HG03095 (cell line): ENCODE results near the gene PRRT3.
"Not testable (repeated sequence)": the region's sequence is repeated elsewhere in the genome, so short reads cannot be mapped to it uniquely, and the experiment has no call there.

Experiments used
- ATAC-seq: cut with Tn5 transposase; IDR thresholded peaks from one replicate; pipeline ENCODE4 v1.9.1; 2021; ENCODE audit warnings: moderate library complexity; ENCODE audit not compliant: unreplicated experiment

Gene PRRT3

GRCh38 chr3:9899289-9899791 lies 52.9 kb downstream of the PRRT3 start:
- ATAC-seq = no peak

DNA sequence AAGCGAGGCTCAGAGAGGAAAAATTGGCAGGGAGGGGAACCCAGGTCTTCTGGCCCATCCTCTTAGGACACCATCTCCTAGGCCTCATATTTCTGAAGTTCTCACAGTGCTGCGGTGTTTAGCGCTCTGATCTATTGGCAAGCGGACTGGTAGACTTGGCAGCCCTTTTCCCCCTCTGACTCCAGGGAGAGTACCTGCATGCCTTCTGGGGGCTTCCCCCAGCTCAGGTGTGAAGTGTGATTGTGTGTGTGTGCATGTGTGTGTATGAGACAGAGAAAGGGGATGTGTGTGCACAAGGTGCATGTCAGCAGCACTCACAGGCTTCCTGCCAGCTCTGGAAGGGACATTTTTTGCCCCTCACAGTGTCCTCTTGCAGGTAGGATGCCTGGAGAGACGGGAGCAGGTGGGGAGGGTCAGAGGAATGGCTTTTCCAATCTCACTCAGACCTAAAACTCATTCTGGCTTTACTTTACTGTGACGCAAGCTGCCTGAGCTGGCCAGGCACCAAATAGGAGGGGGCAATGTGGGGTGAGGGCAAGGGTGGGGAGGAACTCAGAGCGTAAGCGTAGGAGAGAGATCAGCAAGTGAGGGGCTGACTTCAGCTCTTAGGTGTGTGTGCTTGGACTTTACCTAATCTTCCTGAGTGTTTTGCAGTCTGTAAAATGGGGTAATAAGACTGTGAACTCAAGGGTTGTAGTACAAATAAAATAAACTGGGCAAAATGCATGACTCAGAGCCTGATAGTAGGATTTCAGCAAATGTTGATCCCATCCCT lies 53.6 kb downstream of the PRRT3 start:
- no peak for ATAC-seq

DNA sequence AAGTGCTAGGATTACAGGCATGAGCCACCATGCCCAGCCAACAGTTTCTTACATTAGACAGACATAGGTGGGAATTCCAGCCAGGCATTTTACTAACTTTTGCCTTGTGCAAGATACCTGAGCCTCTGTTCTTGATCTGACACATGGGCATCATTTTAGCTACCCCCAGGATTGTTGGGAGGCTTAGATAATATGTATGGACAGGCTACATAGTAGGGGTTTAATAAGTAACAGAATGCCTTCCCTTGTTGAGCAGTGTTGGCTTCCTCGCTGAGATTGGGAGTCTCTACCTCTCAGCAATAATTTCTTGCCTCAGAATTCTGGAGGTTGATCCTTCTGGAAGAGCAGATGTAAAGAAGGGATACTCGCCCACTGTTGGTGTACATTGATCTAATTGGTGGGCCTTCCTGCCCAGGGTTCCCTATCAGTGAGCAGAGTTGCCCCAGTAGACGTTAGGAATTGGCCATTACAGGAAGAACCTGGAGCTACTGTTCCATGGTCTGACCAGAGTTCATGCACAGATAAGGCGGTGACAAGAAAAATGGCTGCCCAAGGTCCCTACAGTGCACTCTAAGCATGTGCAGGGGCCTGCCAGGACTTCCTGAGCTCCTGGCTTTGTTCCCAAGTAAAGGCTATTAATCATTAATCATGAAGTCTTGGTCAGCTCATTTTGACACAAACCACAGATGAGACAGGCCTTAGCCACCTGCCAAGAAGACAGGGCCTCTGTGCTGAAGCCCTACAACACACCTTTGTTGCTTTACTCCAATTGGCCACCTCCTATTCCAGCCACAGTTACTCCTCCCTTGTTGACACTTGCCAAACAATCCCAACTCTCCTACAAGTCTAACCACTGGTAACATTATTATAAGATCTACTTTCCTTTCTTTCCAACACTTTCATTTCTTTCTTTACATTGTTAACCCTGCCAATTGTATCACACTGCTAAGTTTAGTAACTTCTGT lies 54.5 kb downstream of the PRRT3 start:
- ATAC-seq = no peak

GRCh38 chr3:9896755-9897407 lies 55.3 kb downstream of the PRRT3 start:
- not testable (repeated sequence) for ATAC-seq

DNA sequence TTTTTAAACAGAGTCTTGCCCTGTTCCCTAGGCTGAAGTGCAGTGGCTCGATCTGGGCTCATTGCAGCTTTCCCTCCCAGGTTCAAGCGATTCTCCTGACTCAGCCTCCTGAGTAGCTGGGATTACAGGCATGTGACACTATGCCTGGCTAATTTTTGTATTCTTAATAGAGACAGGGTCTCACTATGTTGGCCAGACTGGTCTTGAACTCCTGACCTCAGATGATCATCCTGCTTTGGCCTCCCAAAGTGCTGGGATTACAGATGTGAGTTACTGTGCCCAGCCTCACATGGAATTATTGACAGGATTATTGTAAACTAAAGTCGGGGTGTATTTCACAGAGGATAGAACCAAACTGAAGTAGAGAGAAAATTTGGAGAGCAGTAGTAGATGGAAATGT lies 56.5 kb downstream of the PRRT3 start:
- ATAC-seq = not testable (repeated sequence)
